Effector memory CD4-positive, alpha-beta T cell (primary cell): ENCODE results near the gene MDN1.

Source experiments
- DNase-seq, 3 donors: peaks; one replicate each; pipeline ENCODE4 v3.0.0-alpha.2; 2020
- H3K27ac ChIP-seq: 2 replicates; pipeline ENCODE4 v1.7.0; 2013; ENCODE audit warnings: mild to moderate bottlenecking, low read length, moderate library complexity; ENCODE audit not compliant: insufficient read depth, poor library complexity, severe bottlenecking
- H3K27me3 ChIP-seq: replicated peaks from 2 replicates; pipeline ENCODE4 v1.7.0; 2013; ENCODE audit warnings: mild to moderate bottlenecking, low read length; ENCODE audit not compliant: insufficient read depth, control insufficient read depth, poor library complexity, severe bottlenecking
- H3K36me3 ChIP-seq: 2 replicates; pipeline ENCODE4 v1.7.0; 2013; ENCODE audit warnings: mild to moderate bottlenecking, low read length, moderate library complexity; ENCODE audit not compliant: control insufficient read depth, insufficient read depth
- H3K4me1 ChIP-seq: 2 replicates; pipeline ENCODE4 v1.7.0; 2013; ENCODE audit warnings: low read length, mild to moderate bottlenecking; ENCODE audit not compliant: control insufficient read depth, insufficient read depth, poor library complexity, severe bottlenecking
- H3K4me3 ChIP-seq: 2 replicates; pipeline ENCODE4 v1.7.0; 2013; ENCODE audit warnings: low read length, low read depth, mild to moderate bottlenecking; ENCODE audit not compliant: insufficient read depth, poor library complexity, severe bottlenecking
- H3K9me3 ChIP-seq: 2 replicates; pipeline ENCODE4 v1.7.0; 2013; ENCODE audit warnings: mild to moderate bottlenecking, low read length, moderate library complexity; ENCODE audit not compliant: control insufficient read depth

Gene MDN1

DNA sequence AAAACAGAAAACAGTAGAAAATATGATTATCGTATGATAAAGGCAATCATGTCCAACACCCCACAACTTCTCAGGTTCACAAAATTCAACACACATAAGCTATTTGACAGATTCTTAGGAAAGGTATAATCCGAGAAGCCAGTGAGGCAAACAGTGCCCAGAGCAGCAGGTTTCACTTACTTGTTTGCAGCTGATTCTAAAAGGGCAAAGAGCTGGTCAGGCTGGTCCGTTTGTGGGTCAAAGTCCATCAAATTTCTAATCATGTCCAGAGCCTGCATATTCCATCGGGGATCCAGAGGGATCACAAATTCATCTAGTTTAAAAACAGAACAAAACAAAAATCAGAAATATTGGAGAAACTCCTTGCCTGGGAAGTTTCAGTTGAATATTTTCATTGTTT lies 111.3 kb downstream of the MDN1 start:
- H3K27ac ChIP-seq = no peak overlapping the region
- DNase-seq = no peak
- no peaks in the 10 kb centered on the region for H3K27me3 ChIP-seq
- no peaks in the 10 kb centered on the region for H3K4me1 ChIP-seq
- peaks cover 73% of the 10 kb centered on the region for H3K36me3 ChIP-seq
- H3K4me3 ChIP-seq = no peak overlapping the region
- H3K9me3 ChIP-seq = no peaks in the 10 kb centered on the region

DNA sequence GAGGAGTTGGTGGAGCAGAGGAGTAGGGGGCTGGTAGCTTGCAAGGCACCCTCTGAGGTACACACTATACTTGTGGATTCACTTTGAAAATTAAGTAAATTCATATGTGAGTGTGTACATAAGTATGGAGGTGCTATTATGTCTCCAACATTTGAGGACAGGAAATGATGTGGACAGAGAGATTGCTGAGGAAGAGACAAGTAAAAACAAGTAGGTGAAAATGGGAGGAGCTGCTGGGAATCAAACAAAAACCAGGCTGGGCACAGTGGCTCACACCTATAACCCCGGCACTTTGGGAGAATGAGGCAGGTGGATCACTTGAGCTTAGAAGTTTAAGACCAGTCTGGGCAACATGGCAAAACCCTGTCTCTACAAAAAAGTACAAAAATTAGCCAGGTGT lies 111.8 kb downstream of the MDN1 start:
- Histone ChIP-seq H3K27ac (no peak overlapping the region), H3K36me3 (peaks cover 68% of the 10 kb centered on the region), H3K27me3 (no peaks in the 10 kb centered on the region), H3K4me3 (no peak overlapping the region), H3K4me1 (no peaks in the 10 kb centered on the region), H3K9me3 (no peaks in the 10 kb centered on the region)
- DNase-seq = no peak

DNA sequence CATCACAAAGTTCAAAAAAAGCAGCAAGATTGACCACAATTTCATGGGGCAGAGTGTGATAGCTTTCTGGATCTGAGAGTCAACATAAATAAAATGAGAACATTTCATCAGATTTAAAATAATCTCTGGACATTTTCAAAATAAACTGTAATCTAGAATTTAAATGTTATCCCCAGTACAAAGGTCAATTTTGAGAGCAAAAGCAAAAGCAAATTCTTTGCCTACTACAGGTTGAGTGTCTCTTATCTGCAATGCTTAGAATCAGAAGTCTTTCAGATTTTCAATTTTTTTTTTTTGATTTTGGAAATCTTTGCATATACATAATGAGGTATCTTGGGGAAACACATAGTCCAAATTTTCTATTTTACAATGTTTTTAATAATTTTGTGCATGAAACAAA lies 113.5 kb downstream of the MDN1 start:
- no peak for DNase-seq
- H3K27ac ChIP-seq = no peak overlapping the region
- H3K4me3 ChIP-seq = no peak overlapping the region
- H3K9me3 ChIP-seq = no peaks in the 10 kb centered on the region
- H3K36me3 ChIP-seq = peaks cover 66% of the 10 kb centered on the region
- H3K4me1 ChIP-seq = no peaks in the 10 kb centered on the region
- H3K27me3 ChIP-seq = no peaks in the 10 kb centered on the region

DNA sequence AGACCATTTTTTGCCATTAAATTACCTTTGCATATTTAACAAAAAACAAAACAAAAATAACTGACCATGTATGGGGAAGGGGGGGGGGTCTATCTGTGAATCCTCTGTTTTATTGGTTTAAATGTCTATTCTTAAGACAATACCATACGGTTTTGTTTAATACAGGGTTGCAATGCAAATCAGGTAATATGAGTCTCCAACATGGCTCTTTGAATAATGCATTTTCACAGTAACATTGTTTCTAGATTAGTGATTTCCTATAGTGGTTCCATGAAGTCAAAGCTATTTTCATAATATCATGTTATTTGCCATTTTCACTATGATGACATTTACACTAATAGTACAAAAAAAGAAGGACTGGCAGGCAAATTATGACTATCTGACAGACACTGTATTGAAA lies 116.3 kb downstream of the MDN1 start:
- H3K27me3 ChIP-seq = no peaks in the 10 kb centered on the region
- no peak overlapping the region for H3K27ac ChIP-seq
- no peak for DNase-seq
- no peak overlapping the region for H3K4me3 ChIP-seq
- H3K9me3 ChIP-seq = no peaks in the 10 kb centered on the region
- no peaks in the 10 kb centered on the region for H3K4me1 ChIP-seq
- H3K36me3 ChIP-seq = peaks cover 68% of the 10 kb centered on the region

DNA sequence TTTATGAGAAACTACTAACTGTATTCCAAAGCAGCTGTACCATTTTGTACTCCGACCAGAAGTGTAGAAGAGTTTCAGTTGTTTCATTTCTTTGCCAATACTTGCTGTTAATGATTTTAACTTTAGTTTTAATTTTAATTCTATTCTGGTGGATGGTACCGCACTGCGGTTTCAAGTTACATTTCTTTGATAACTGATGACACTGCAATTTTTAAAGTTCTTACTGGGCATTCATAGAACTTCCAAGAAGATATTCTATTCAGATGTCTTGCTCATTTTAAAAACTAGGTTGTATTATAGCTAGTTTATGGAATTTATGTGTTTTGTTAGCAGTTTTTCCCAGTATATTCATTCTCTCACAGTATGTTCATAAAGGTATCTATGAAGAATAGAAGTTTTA lies 117.2 kb downstream of the MDN1 start:
- H3K36me3 ChIP-seq = peaks cover 63% of the 10 kb centered on the region
- H3K27me3 ChIP-seq = no peaks in the 10 kb centered on the region
- H3K9me3 ChIP-seq = no peaks in the 10 kb centered on the region
- no peak overlapping the region for H3K27ac ChIP-seq
- H3K4me1 ChIP-seq = no peaks in the 10 kb centered on the region
- H3K4me3 ChIP-seq = no peak overlapping the region
- DNase-seq = no peak

DNA sequence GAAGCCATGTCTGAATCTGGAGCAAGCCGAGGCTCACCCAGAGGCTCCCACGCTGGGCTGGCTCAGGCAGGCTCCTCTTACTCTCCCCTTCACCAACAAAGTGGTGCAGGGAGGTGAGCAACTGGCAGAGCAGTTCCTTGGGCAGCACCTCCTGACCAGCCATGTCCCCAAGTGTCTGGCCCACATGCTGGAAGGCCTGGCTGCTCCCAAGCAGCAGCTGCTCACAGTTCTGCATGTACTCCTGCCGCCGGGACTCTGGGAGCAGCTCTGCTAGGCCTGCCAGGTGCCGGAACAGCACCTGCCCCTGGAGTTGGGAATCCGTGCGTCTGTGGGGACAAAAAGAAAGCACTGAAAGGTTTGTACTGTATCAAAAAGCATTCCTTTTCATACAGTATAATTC lies 123.9 kb downstream of the MDN1 start:
- DNase-seq = no peak
- H3K4me3 ChIP-seq = no peak overlapping the region
- no peaks in the 10 kb centered on the region for H3K27me3 ChIP-seq
- H3K36me3 ChIP-seq = peaks cover 79% of the 10 kb centered on the region
- no peaks in the 10 kb centered on the region for H3K9me3 ChIP-seq
- no peak overlapping the region for H3K27ac ChIP-seq
- H3K4me1 ChIP-seq = no peaks in the 10 kb centered on the region

DNA sequence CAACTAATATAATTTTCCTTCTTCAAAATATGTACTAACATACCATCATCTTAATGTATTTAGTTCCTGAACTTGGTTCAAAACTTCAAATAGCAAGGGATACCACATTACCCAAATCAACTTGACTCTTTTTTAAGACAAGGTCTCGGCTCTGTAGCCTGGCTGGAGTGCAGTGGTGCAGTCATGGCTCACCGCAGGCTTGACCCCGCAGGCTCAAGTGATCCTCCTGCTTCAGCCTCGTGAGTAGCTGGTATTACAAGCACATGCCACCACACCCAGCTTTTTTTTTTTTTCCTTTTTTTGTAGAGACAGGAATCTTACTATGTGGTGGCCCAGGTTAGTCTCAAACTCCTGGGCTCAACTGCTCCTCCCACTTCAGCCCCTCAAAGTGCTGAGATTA lies 125.2 kb downstream of the MDN1 start:
- Histone ChIP-seq H3K36me3 (peaks cover 76% of the 10 kb centered on the region), H3K27ac (no peak overlapping the region), H3K9me3 (no peaks in the 10 kb centered on the region), H3K4me1 (no peaks in the 10 kb centered on the region), H3K4me3 (no peak overlapping the region), H3K27me3 (no peaks in the 10 kb centered on the region)
- no peak for DNase-seq

DNA sequence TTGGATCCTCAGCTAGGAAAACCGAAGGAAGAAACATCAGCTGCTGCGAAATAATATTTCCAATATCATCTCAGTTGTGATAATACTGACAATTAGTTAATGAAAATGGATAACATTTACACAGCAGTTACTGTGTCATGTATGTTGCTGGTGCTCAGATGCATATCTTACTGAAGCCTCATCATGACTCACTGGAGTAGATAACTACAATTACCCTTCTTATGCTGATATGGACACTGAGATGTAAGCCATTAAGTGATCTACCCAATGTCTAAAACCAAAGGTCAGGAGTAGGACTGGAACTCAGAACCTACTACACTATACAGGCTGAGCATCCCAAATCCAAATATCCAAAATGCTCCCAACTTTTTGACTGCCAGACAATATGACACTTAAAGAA lies 126.4 kb downstream of the MDN1 start:
- no peaks in the 10 kb centered on the region for H3K9me3 ChIP-seq
- H3K36me3 ChIP-seq = peaks cover 75% of the 10 kb centered on the region
- H3K27ac ChIP-seq = no peak overlapping the region
- no peak for DNase-seq
- H3K4me1 ChIP-seq = no peaks in the 10 kb centered on the region
- H3K4me3 ChIP-seq = no peak overlapping the region
- H3K27me3 ChIP-seq = no peaks in the 10 kb centered on the region

DNA sequence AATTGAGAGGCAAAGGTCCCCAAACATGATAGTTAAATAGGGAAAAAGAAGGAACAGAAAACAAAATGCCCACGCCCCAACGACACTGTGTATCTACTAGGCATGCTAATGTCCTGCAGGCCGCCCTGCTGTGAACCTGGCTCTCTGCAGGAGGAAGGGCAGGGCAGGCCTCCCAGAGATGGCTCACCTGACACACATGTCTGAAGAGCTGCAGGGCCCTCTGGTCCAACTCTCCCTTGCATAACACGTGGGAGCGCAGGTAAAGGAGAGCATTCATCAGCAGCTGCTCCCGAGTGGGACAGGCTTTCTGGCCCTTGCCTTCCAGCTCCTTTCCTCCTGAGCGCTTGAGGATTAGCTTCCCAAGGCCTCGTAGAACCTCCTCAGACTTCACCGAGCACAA lies 127.3 kb downstream of the MDN1 start:
- H3K27ac ChIP-seq = no peak overlapping the region
- H3K4me1 ChIP-seq = no peaks in the 10 kb centered on the region
- peaks cover 81% of the 10 kb centered on the region for H3K36me3 ChIP-seq
- no peak overlapping the region for H3K4me3 ChIP-seq
- no peak for DNase-seq
- H3K27me3 ChIP-seq = no peaks in the 10 kb centered on the region
- H3K9me3 ChIP-seq = no peaks in the 10 kb centered on the region

DNA sequence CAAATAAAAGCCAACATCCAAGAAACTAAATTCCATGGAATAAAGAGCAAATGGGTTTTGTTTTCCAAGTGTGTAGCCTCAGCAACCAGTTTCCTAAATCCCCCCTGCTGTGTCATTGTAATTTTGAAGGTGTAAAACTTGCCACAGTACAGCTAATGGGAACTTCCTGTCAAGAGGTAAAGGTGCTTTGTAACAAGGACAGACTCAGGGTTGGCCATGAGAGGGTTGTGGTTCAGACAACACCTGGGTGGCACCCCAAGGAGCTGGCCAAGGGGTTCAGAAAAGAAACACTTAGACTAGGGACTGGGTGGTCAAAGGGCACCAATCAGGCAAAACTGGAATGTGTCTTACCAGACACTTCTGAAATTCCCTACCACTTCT lies 128.7 kb downstream of the MDN1 start:
- Histone ChIP-seq H3K4me1 (no peaks in the 10 kb centered on the region), H3K36me3 (peaks cover 81% of the 10 kb centered on the region), H3K27ac (no peak overlapping the region), H3K27me3 (no peaks in the 10 kb centered on the region), H3K4me3 (no peak overlapping the region), H3K9me3 (no peaks in the 10 kb centered on the region)
- no peak for DNase-seq

DNA sequence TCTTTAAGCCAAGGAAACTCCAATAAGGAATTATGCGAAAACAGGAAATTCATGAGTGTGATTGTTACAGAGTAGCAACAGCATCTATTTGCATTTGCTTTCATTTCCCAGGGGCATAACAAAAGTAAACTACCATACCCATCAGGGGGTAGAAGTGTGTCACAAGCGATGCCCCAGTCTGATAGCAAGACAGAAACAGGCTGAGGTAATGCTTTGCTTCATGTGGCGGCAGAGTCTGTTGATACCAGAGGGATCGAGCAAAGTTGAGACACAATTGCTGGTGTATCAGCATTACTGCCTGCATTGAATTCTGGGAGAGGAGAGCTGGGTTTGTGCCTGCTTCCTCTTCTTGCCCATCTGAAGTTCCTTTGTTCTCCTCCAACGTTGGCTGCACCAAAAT lies 129.9 kb downstream of the MDN1 start:
- no peaks in the 10 kb centered on the region for H3K27me3 ChIP-seq
- no peaks in the 10 kb centered on the region for H3K4me1 ChIP-seq
- H3K9me3 ChIP-seq = no peaks in the 10 kb centered on the region
- no peak for DNase-seq
- peaks cover 81% of the 10 kb centered on the region for H3K36me3 ChIP-seq
- no peak overlapping the region for H3K4me3 ChIP-seq
- H3K27ac ChIP-seq = peak overlapping the region; percentile 2
